ENCODE results near the gene ADAMTS14.

The ADAMTS14 gene

DNA sequence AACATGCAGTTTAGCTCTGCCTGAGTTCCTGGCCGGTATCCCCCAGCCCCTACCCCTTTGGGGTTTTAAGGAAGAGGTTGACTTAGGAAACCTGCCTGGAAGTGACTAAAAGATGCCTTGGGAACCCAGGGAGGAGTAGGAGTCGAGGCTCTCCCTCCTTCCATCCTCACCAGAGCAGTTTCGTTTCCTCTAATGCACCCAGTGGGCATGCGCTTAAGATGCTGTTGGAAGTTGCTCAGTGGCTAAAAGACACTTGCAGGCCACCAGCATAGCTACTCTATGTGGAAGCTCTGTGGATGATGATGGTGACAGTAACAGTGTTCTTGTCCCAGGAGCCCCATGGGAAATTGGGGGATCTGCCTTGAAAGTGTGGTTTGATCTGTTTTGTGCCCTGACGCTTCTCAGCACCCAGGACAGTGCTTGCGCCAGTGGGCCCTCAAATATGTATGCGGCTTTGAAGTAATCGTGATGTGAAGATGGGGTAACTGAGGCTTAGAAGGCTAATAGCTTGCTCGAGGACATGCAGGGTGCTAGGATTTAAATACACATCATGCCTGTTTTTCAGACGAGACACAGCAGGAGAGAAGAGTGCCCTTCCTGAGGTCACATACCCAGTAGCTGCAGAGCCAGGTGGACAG, 80.8 kb downstream of the ADAMTS14 start:
- TF ChIP-seq ESRRG (CRISPR knock-in tag; IDR thresholded peaks at IDR 0.05) (no peak), RARB (CRISPR knock-in tag; IDR thresholded peaks at IDR 0.05) (no peak), OSR1 (CRISPR knock-in tag; IDR thresholded peaks at IDR 0.05) (no peak), POU6F1 (CRISPR knock-in tag; IDR thresholded peaks at IDR 0.05; ENCODE audit: borderline replicate concordance, low read depth) (no peak), ZNF70 (CRISPR knock-in tag; IDR thresholded peaks at IDR 0.05) (no peak), PPARA (CRISPR knock-in tag; IDR thresholded peaks at IDR 0.05; ENCODE audit: borderline replicate concordance) (no peak), SNAI2 (CRISPR knock-in tag; IDR thresholded peaks at IDR 0.05) (no peak), ZNF565 (CRISPR knock-in tag; conservative IDR thresholded peaks at IDR 0.05; ENCODE audit: low read depth) (no peak), BACH2 (CRISPR knock-in tag; IDR thresholded peaks at IDR 0.05; ENCODE audit: borderline replicate concordance) (no peak), TCF4 (CRISPR knock-in tag; IDR thresholded peaks at IDR 0.05; ENCODE audit: borderline replicate concordance) (no peak), ARNTL (CRISPR knock-in tag; IDR thresholded peaks at IDR 0.05; ENCODE audit: borderline replicate concordance, low read depth) (no peak), ZNF8 (CRISPR knock-in tag; IDR thresholded peaks at IDR 0.05) (no peak)
- ATAC-seq, result no peak

- no peak; the same call in 1 of the 3 replicates for ATAC-seq
- TF ChIP-seq ZNF70 (CRISPR knock-in tag; IDR thresholded peaks at IDR 0.05), result no peak
- no peak for TF ChIP-seq BACH2 (CRISPR knock-in tag; IDR thresholded peaks at IDR 0.05; ENCODE audit: borderline replicate concordance)
- no peak for TF ChIP-seq ZFP3 (CRISPR knock-in tag; IDR thresholded peaks at IDR 0.05)
- TF ChIP-seq, protein P1, sequence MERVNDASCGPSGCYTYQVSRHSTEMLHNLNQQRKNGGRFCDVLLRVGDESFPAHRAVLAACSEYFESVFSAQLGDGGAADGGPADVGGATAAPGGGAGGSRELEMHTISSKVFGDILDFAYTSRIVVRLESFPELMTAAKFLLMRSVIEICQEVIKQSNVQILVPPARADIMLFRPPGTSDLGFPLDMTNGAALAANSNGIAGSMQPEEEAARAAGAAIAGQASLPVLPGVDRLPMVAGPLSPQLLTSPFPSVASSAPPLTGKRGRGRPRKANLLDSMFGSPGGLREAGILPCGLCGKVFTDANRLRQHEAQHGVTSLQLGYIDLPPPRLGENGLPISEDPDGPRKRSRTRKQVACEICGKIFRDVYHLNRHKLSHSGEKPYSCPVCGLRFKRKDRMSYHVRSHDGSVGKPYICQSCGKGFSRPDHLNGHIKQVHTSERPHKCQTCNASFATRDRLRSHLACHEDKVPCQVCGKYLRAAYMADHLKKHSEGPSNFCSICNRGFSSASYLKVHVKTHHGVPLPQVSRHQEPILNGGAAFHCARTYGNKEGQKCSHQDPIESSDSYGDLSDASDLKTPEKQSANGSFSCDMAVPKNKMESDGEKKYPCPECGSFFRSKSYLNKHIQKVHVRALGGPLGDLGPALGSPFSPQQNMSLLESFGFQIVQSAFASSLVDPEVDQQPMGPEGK (CRISPR knock-in tag; IDR thresholded peaks at IDR 0.05; ENCODE audit: borderline replicate concordance), result no peak
These were observed 81.7 kb downstream of the ADAMTS14 start for GRCh38 chr10:70753841-70754621.

- no peak for ATAC-seq
- TF ChIP-seq POU6F1 (CRISPR knock-in tag; IDR thresholded peaks at IDR 0.05; ENCODE audit: borderline replicate concordance, low read depth), result no peak
- TF ChIP-seq GLIS3 (CRISPR knock-in tag; IDR thresholded peaks at IDR 0.05), result no peak
- TF ChIP-seq ZFP30 (CRISPR knock-in tag; IDR thresholded peaks at IDR 0.05), result no peak
- TF ChIP-seq ZNF565 (CRISPR knock-in tag; conservative IDR thresholded peaks at IDR 0.05; ENCODE audit: low read depth), result no peak
- no peak for TF ChIP-seq RARB (CRISPR knock-in tag; IDR thresholded peaks at IDR 0.05)
- TF ChIP-seq ZFP3 (CRISPR knock-in tag; IDR thresholded peaks at IDR 0.05), result no peak
- no peak for TF ChIP-seq ZC3H10 (CRISPR knock-in tag; IDR thresholded peaks at IDR 0.05)
- TF ChIP-seq ISL1 (CRISPR knock-in tag; IDR thresholded peaks at IDR 0.05), result no peak
- no peak for TF ChIP-seq TOX (CRISPR knock-in tag; IDR thresholded peaks at IDR 0.05; ENCODE audit: borderline replicate concordance)
- no peak for TF ChIP-seq TCF4 (CRISPR knock-in tag; IDR thresholded peaks at IDR 0.05; ENCODE audit: borderline replicate concordance)
- TF ChIP-seq, protein P2, sequence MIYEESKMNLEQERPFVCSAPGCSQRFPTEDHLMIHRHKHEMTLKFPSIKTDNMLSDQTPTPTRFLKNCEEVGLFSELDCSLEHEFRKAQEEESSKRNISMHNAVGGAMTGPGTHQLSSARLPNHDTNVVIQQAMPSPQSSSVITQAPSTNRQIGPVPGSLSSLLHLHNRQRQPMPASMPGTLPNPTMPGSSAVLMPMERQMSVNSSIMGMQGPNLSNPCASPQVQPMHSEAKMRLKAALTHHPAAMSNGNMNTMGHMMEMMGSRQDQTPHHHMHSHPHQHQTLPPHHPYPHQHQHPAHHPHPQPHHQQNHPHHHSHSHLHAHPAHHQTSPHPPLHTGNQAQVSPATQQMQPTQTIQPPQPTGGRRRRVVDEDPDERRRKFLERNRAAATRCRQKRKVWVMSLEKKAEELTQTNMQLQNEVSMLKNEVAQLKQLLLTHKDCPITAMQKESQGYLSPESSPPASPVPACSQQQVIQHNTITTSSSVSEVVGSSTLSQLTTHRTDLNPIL (CRISPR knock-in tag; IDR thresholded peaks at IDR 0.05; ENCODE audit: low read depth), result no peak
- TF ChIP-seq ZNF70 (CRISPR knock-in tag; IDR thresholded peaks at IDR 0.05), result no peak
- TF ChIP-seq PPARA (CRISPR knock-in tag; IDR thresholded peaks at IDR 0.05; ENCODE audit: borderline replicate concordance), result no peak
- no peak for TF ChIP-seq SNAI2 (CRISPR knock-in tag; IDR thresholded peaks at IDR 0.05)
- no peak for TF ChIP-seq OSR1 (CRISPR knock-in tag; IDR thresholded peaks at IDR 0.05)
These were observed 84.5 kb downstream of the ADAMTS14 start for GRCh38 chr10:70756700-70757360.

Measured in SK-N-SH treated with all-trans-retinoic acid at 6 μM for 48 hours (cell line).